Activated CD4-positive, alpha-beta T cell treated with anti-CD3 and anti-CD28 coated beads, Interleukin-2, amount 10 ng/mL, durations not matched to agents 7 days and 5 days (primary cell): ENCODE measurements around the gene JAG1. TPM values are rescaled to one million over a fixed set of nuclear protein-coding genes. Genes with fewer than 3 reads are reported as not detected.

Experiments used
- CTCF ChIA-PET: fragments of 350-600 bp; sonication (Branson Sonifier 250); formaldehyde crosslinking; loops from one replicate; lab custom pipeline; 2021; ENCODE audit warnings: antibody characterized with exemption; lab: Charles Lee
- POLR2A ChIA-PET: fragments of 350-600 bp; sonication (Branson Sonifier 250); formaldehyde crosslinking; loops from one replicate; lab custom pipeline; 2021; ENCODE audit warnings: antibody characterized with exemption; lab: Charles Lee
- DNase-seq: peaks from one replicate; pipeline ENCODE4 v3.0.0-alpha.2; 2020
- H3K27ac Mint-ChIP-seq: one replicate; pipeline ENCODE4 v1.8.0; 2021; ENCODE audit warnings: mild to moderate bottlenecking, moderate library complexity, mixed read lengths
- H3K27me3 Mint-ChIP-seq: one replicate; pipeline ENCODE4 v1.8.0; 2021; ENCODE audit warnings: mixed read lengths
- H3K36me3 Mint-ChIP-seq: one replicate; pipeline ENCODE4 v1.8.0; 2021; ENCODE audit warnings: low read depth, mixed read lengths
- H3K4me1 Mint-ChIP-seq: one replicate; pipeline ENCODE4 v1.8.0; 2021; ENCODE audit warnings: mixed read lengths
- H3K4me3 Mint-ChIP-seq: one replicate; pipeline ENCODE4 v1.8.0; 2021; ENCODE audit warnings: mild to moderate bottlenecking, moderate library complexity, mixed read lengths
- H3K9me3 Mint-ChIP-seq: one replicate; pipeline ENCODE4 v1.8.0; 2021; ENCODE audit warnings: mixed read lengths
- total RNA-seq, 2 experiments: library from RNA; stranded (reverse); gene quantifications; one replicate each; pipeline ENCODE4 v1.2.3, GENCODE V29; 2021

Gene JAG1
- total RNA-seq, 2 experiments from 2014 or later = 0.15 TPM; not detected in 1

DNA sequence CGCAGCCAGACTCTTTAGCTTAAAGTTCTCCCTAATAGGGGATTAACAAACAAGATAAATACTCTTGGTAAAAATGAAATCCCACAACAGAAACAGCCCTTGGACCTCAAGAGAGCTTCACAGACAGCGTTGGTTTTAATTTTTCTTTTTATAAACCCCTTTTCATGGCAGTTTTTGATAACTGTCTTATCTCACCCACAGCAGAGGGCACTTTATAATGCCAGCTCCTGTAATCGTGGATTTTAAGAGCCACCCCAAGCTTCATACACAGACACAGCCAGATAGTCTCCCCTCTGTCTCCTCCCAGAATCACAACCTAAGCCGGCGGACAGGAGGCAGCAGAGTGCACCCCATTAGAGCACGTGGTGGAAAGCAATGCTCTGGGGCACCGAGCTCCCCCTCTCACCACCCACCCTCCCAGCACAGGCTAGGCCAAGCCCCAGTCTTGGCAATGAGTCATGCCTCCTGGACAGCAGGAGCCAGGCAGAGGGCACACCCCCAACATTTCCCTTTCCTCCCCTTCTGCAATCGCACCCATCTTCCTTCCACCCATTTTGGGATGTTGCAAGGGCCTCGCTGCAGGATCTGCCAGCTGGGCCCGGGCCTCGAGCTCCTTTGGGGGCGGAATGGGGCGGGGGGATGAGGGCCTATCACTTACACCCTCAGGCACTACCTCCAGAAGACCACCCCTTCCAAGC lies 2.4 kb downstream of the JAG1 start:
- ChIA-PET CTCF (interaction anchor here (0.6 to 1.5 kb wide), 5 partner anchors 9 to 191 kb away, joined by 3 to 5 read pairs (median 4); no protein-coding TSS in a partner anchor), POLR2A (interaction anchor here (0.6 kb wide), 1 partner anchor 321 kb away, joined by 9 read pairs; no protein-coding TSS in a partner anchor)
- Mint-ChIP-seq H3K27me3 (peaks cover 65% of the 10 kb centered on the region), H3K27ac (no peak overlapping the region), H3K4me1 (peaks cover 24% of the 10 kb centered on the region), H3K4me3 (peak overlapping the region; percentile 19), H3K36me3 (peaks cover 3% of the 10 kb centered on the region), H3K9me3 (no peaks in the 10 kb centered on the region)
- DNase-seq = peak; percentile 16

DNA sequence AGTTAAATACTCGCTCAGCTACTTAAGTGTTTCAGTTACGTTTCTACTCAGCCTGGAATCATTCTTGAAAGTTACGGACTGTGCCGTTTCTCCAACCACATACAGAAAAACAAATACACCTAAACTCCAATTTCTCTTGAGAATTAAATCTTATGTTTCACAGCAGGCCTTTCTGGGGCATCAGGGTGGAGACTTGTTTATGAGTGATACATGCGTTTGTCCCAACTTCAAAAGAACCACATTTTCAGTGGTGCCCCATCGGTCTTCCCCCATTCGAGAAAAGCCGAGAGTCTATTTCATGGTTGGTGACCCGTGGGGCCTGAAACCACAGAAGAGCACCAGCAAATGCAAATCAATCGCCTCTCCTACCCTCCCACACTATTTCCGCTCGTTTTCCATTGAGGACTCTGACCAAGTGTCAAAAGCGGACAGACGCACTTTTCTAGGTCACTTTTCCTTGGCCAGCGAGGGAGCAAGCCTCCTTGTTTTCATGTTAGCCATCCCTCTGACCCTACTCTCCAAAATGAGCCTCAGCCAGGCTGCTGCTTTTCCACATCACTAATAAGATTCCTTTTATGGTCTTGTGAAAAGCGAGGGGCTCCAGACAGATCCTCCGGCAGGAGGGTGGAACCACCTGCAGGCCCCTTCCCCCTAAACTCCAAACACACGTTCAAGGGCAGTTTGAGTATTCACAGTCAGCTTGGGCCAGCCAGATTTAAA lies 3.1 kb downstream of the JAG1 start:
- H3K4me1 Mint-ChIP-seq = peaks cover 24% of the 10 kb centered on the region
- no peak for DNase-seq
- peaks cover 63% of the 10 kb centered on the region for H3K27me3 Mint-ChIP-seq
- POLR2A ChIA-PET = no interaction called here
- no peaks in the 10 kb centered on the region for H3K9me3 Mint-ChIP-seq
- H3K36me3 Mint-ChIP-seq = peaks cover 3% of the 10 kb centered on the region
- CTCF ChIA-PET = interaction anchor here (1.0 to 1.1 kb wide), 3 partner anchors 14 to 105 kb away, joined by 3 to 5 read pairs (median 4); no protein-coding TSS in a partner anchor
- no peak overlapping the region for H3K4me3 Mint-ChIP-seq
- no peak overlapping the region for H3K27ac Mint-ChIP-seq

DNA sequence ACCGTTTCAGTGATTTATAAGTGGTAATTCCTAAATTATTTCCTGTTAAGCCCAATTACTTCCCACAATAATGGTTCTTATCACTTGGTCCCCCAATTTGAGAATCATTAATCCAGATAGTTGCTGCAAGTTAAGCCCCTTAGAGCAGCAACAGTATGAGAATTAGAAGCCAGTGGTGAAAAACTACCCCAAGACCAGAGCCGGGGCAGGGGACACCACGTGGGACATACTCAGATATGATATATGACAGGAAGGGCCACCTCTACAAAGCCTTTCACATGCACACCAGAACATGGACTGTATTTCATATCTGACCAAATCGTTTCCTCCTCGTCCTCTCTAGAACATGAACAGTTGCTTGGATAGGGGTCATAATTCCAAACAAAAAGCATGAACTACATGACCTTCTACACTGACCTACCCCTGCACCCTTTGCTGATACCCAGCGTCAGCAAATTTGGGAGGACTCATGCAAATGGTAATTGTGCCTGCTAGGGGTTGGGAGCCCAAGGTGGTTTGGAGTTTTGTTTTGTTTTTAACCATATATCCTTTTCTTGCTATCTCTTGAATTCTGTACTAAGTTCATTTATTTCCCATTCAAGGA lies 3.9 kb downstream of the JAG1 start:
- no peak for DNase-seq
- Mint-ChIP-seq H3K4me1 (peaks cover 20% of the 10 kb centered on the region), H3K9me3 (no peaks in the 10 kb centered on the region), H3K27me3 (peaks cover 56% of the 10 kb centered on the region), H3K27ac (no peak overlapping the region), H3K4me3 (no peak overlapping the region), H3K36me3 (no peaks in the 10 kb centered on the region)
- ChIA-PET POLR2A (no interaction called here), CTCF (no interaction called here)

DNA sequence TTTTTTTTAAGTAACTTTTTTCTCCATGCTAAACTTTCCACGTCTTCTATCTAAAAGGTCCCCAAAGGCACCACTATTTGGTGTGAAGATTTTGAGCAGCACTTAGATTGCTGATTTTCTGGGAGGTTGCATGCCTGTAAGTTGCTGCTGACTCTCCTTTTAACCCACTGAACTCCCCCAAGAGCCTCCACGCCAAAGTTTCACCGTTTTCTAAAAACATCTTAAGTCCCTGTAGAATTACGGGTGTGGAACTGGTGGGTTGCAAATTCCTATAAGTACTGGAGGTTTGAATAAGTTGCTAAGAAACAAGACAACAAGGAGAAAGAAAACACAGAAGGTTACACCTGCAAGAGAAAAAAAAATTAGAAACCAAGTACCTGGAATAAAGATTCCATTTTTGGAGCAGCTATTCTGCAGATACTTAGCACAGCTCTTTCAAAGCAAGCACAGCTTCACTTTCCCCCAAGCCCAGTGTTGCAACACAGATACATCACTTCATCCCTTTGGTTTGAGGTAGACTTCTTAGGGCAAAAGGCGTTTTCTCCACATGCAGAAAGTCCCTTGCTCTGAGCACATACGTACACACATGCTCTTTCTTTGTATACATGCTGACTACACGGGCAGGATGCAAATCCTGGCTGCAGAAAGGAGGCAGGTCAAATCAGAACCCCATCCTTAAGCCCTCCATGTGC lies 5.0 kb downstream of the JAG1 start:
- peaks cover 19% of the 10 kb centered on the region for H3K4me1 Mint-ChIP-seq
- no peak for DNase-seq
- ChIA-PET CTCF (no interaction called here), POLR2A (no interaction called here)
- H3K9me3 Mint-ChIP-seq = no peaks in the 10 kb centered on the region
- no peak overlapping the region for H3K27ac Mint-ChIP-seq
- no peak overlapping the region for H3K4me3 Mint-ChIP-seq
- H3K36me3 Mint-ChIP-seq = no peaks in the 10 kb centered on the region
- H3K27me3 Mint-ChIP-seq = peaks cover 54% of the 10 kb centered on the region

DNA sequence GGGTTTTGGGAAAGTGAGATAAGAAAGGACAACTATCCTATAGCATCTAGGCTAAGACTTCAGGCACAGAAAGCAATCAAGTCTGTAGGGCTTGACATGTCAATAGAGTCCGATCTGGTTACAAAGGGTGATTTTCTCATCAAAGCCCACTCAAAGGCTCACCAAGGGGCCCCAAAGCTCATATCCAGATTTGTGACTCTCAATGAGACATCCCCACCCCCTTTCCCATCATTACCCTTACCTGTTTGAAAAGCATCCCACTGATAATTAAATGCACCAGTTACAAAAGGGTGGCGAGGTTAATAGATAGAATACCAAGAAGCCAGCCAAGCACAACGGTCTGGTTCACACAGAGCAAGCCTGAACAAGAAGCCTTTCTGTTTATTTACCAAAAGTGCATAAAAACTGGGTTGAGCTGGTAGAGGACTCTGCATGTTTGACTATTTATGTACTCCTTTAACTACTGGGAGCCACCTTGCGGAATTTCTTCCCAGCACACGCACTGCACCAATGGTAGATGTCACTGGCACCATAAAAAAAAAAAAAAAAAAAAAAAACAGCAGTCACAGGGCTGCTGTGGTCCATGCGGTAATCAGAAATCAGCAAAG lies 6.1 kb downstream of the JAG1 start:
- no peak overlapping the region for H3K4me3 Mint-ChIP-seq
- peaks cover 58% of the 10 kb centered on the region for H3K27me3 Mint-ChIP-seq
- no peak for DNase-seq
- no peaks in the 10 kb centered on the region for H3K9me3 Mint-ChIP-seq
- no peak overlapping the region for H3K27ac Mint-ChIP-seq
- peaks cover 13% of the 10 kb centered on the region for H3K4me1 Mint-ChIP-seq
- ChIA-PET CTCF (interaction anchor here (0.6 kb wide), 1 partner anchor 1377 kb away, joined by 4 read pairs; no protein-coding TSS in a partner anchor), POLR2A (no interaction called here)
- no peaks in the 10 kb centered on the region for H3K36me3 Mint-ChIP-seq

DNA sequence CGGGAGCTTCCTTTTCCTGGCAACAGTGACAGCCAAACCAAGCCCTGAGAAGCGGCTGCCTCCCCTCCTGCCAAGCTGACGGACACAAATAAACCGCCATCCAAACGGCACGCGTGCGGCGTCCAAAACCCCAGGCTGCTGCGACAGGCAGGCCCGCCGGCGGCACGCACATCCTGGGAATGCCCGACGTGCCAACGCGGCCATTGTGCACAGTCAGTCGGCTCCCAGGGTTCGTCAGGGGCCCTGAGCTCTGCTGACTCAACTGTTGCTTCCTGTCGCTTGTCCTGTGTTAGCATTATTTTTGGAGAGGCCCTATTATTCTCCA lies 6.8 kb downstream of the JAG1 start:
- Mint-ChIP-seq H3K4me1 (peaks cover 6% of the 10 kb centered on the region), H3K27me3 (peaks cover 57% of the 10 kb centered on the region), H3K36me3 (no peaks in the 10 kb centered on the region), H3K27ac (no peak overlapping the region), H3K4me3 (no peak overlapping the region), H3K9me3 (no peaks in the 10 kb centered on the region)
- ChIA-PET POLR2A (no interaction called here), CTCF (no interaction called here)
- no peak for DNase-seq

DNA sequence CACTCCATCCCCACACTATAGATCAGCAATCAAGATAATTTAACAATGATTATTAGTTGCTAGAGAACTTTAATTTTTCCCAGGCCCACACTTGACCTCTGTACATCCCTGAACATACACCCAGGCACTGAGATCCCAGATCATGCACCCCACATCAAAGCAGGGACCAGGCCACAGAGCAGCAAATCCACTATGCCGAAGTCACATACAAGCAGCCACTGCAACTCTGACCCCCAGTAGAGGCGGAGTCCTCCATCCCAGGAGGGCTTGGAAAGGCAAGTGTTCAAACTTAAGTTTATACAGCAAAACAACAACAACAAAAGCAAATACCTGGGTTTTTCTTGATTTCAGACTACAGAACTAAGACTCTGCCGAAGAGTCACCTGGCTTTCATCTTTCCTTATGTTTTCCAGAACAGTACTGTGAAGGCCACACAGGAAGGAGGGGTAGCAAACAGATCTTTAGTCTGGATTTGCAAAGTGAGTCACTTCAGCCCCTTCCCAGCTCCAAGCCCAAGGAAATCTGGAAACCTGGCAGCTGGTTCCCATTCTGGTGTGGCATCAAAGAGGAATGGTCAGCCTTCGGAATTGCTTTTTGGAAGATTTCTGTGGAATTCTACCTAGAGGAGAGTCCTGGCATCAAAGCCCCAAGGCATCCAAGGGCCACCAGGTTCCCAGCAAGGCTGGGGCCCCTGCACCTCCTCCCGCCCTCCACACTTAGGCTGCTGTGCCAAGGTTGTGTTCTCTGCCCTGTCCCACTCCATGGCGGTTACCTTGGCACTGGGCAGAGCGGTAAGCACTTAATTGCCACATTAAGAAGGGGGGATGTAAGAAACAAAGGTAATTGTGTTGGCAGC lies 7.3 kb downstream of the JAG1 start:
- H3K4me1 Mint-ChIP-seq = peaks cover 3% of the 10 kb centered on the region
- no peaks in the 10 kb centered on the region for H3K9me3 Mint-ChIP-seq
- no peak overlapping the region for H3K27ac Mint-ChIP-seq
- H3K27me3 Mint-ChIP-seq = peaks cover 56% of the 10 kb centered on the region
- no peaks in the 10 kb centered on the region for H3K36me3 Mint-ChIP-seq
- ChIA-PET CTCF (no interaction called here), POLR2A (no interaction called here)
- no peak overlapping the region for H3K4me3 Mint-ChIP-seq
- no peak for DNase-seq

DNA sequence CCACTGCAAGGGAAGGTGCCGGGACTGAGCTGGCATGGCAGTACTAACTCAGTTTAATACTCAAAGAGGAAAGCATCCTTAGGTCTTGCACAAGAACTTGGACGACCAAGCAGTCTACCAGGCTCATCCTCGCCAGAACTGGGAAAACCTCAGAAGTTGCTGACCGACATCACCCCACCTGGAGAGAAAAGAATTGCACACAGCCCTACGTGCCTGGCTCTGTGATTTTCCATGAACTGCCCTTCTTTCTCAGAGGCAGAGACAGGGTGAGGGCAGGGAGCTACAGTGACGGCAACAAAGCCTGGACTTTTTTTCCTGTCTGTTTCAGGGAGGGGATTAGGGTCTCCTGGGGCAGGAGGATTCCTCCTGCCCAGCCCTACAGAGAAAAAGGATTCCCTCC lies 8.0 kb downstream of the JAG1 start:
- Mint-ChIP-seq H3K4me1 (no peaks in the 10 kb centered on the region), H3K27me3 (peaks cover 53% of the 10 kb centered on the region), H3K9me3 (no peaks in the 10 kb centered on the region), H3K27ac (no peak overlapping the region), H3K36me3 (no peaks in the 10 kb centered on the region), H3K4me3 (no peak overlapping the region)
- CTCF ChIA-PET = no interaction called here
- POLR2A ChIA-PET = no interaction called here
- no peak for DNase-seq

DNA sequence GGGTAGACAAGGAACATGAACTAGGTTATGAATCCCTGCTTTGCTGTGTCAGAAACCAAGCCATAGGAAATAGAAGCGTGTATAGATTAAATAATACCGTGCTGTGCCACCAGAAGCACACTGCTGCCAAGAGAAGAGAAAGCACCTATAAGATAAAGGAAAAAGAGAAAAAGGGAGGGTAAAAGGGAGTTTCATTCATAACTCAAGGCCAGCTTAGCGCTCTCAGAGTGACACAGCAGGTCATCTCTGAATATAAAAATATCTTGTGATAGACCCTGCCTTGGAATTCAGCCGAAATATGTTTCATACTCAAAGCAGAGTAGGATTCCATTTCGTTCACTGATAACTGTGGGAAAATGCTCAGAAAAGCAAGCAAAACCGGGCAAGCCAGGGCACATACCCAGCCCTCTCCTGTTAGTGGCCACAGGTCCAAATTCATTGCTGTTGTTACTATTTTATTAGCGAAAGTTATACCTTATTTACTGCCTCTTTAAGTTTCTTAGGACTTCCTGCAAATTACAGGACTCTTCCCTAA lies 8.7 kb downstream of the JAG1 start:
- Mint-ChIP-seq H3K4me1 (no peaks in the 10 kb centered on the region), H3K9me3 (no peaks in the 10 kb centered on the region), H3K36me3 (no peaks in the 10 kb centered on the region), H3K27me3 (peaks cover 49% of the 10 kb centered on the region), H3K27ac (no peak overlapping the region), H3K4me3 (no peak overlapping the region)
- POLR2A ChIA-PET = no interaction called here
- DNase-seq = no peak
- CTCF ChIA-PET = no interaction called here

DNA sequence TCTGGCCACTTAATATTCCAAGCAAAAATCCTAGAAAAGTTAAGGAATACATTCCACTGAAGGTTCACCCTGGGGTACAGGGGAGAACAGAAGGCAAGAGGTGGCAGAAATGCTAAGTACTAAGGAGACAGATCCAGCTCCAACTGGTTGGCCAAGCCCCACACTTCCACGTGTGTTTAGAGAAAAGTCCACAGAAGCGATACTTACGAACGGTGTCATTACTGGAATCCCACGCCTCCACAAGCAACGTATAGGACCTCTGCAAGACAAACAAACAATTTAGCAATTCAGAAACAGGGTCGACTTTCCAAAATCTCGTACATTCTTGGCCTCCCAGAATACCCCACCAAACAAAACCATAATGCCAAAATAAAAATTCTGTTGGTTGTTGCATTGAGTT lies 10.0 kb downstream of the JAG1 start:
- Mint-ChIP-seq H3K27me3 (peaks cover 44% of the 10 kb centered on the region), H3K9me3 (no peaks in the 10 kb centered on the region), H3K4me1 (no peaks in the 10 kb centered on the region), H3K27ac (no peak overlapping the region), H3K36me3 (no peaks in the 10 kb centered on the region), H3K4me3 (no peak overlapping the region)
- CTCF ChIA-PET = no interaction called here
- POLR2A ChIA-PET = no interaction called here
- no peak for DNase-seq

DNA sequence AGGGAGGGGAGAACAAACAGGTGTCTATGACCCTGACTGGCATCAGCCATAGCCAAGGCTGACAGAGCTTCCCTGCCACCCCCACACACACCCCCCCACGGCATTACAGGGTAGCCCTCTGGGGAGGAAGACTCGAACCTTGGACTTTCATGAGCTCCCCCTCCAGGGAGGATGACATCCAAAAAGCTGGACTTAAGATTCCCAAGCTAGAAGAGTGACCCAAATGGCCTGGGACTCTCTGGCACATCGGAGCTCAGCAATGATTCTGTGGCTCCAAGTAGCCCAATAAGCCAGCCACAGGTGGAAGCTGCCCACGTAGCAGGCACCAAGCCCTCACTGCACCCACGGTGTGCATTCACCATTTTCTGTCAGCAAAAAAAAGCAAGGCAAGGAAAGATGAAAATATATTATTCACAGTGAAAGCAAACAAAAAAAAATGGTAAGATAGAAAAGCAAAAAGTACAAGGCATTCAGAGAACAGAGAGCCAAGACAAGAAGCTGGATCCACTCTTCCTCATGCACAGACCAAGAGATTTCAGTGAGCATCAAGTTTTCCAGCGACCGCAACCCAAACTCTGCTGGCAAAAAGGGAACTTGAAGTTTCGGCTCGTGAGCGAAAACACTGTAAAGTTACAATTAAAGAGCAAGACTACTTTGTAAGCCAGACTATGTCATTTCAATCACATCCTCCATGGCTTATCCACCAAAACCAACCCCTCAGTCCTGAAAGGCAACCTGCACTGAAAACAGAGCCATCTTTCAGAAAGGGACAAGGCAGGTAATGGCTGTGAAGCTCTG lies 10.9 kb downstream of the JAG1 start:
- CTCF ChIA-PET = interaction anchor here (0.8 to 1.6 kb wide), 2 partner anchors 9 to 25 kb away, joined by 3 to 5 read pairs; no protein-coding TSS in a partner anchor

More for the DNA sequence above, 10.9 kb downstream of the JAG1 start:
- H3K27ac Mint-ChIP-seq = no peak overlapping the region
- H3K4me3 Mint-ChIP-seq = no peak overlapping the region
- no peak for DNase-seq
- POLR2A ChIA-PET = no interaction called here
- H3K27me3 Mint-ChIP-seq = peaks cover 47% of the 10 kb centered on the region
- H3K4me1 Mint-ChIP-seq = no peaks in the 10 kb centered on the region
- no peaks in the 10 kb centered on the region for H3K9me3 Mint-ChIP-seq
- H3K36me3 Mint-ChIP-seq = no peaks in the 10 kb centered on the region
